Mesenchymal stem cell (in vitro differentiated cells and primary cell): Measurements from ENCODE around the gene C13orf46.

Experiments used
- DNase-seq: peaks from one replicate; pipeline ENCODE4 v3.0.0-alpha.2; 2013
- H2AFZ ChIP-seq: one replicate; pipeline ENCODE4 v1.6.1; 2013; ENCODE audit warnings: low read depth, mild to moderate bottlenecking, control low read depth, inconsistent platforms, low read length, moderate library complexity
- H2AK5ac ChIP-seq: 2 replicates; pipeline ENCODE4 v1.6.1; 2013; ENCODE audit warnings: low read length, moderate library complexity, mild to moderate bottlenecking, inconsistent platforms; ENCODE audit not compliant: severe bottlenecking
- H2BK120ac ChIP-seq: one replicate; pipeline ENCODE4 v1.6.1; 2013; ENCODE audit warnings: low read depth, mild to moderate bottlenecking, inconsistent platforms, low read length, moderate library complexity
- H2BK12ac ChIP-seq, 2 experiments: one replicate each; pipeline ENCODE4 v1.6.1; 2013; ENCODE audit warnings: inconsistent platforms in 2 of 2, low read length in 2 of 2, mild to moderate bottlenecking in 2 of 2, moderate library complexity in 2 of 2, control low read depth in 1 of 2
- H2BK15ac ChIP-seq: one replicate; pipeline ENCODE4 v1.6.1; 2013; ENCODE audit warnings: mild to moderate bottlenecking, low read depth, inconsistent platforms; ENCODE audit not compliant: poor library complexity, severe bottlenecking
- H2BK5ac ChIP-seq: 2 replicates; pipeline ENCODE4 v1.6.1; 2013; ENCODE audit warnings: low read depth, mild to moderate bottlenecking, low read length, control low read depth, inconsistent platforms; ENCODE audit not compliant: poor library complexity, severe bottlenecking
- H3K14ac ChIP-seq, 2 experiments: one replicate each; pipeline ENCODE4 v1.6.1; 2013; ENCODE audit warnings: inconsistent platforms in 2 of 2, low read length in 2 of 2, control low read depth in 1 of 2, mild to moderate bottlenecking in 1 of 2, moderate library complexity in 1 of 2
- H3K18ac ChIP-seq, 2 experiments: one replicate each; pipeline ENCODE4 v1.6.1; 2013; ENCODE audit warnings: inconsistent platforms in 2 of 2, low read length in 2 of 2, control low read depth in 1 of 2, low read depth in 1 of 2, mild to moderate bottlenecking in 1 of 2
- H3K23ac ChIP-seq, 2 experiments: one replicate each; pipeline ENCODE4 v1.6.1; 2013; ENCODE audit warnings: inconsistent platforms in 2 of 2, low read length in 2 of 2, mild to moderate bottlenecking in 2 of 2, moderate library complexity in 2 of 2, control low read depth in 1 of 2
- H3K27ac ChIP-seq: 2 replicates; pipeline ENCODE4 v1.5.1; 2013; ENCODE audit warnings: mild to moderate bottlenecking, moderate library complexity, low read length, control low read depth, inconsistent platforms; ENCODE audit not compliant: poor library complexity, severe bottlenecking
- H3K27me3 ChIP-seq, 2 experiments: 2 replicates each; pipeline versions ENCODE4 v1.6.1 to v1.7.0; 2013; ENCODE audit warnings: low read length in 2 of 2, mild to moderate bottlenecking in 2 of 2, moderate library complexity in 2 of 2, control low read depth in 1 of 2, inconsistent platforms in 1 of 2; ENCODE audit not compliant: control insufficient read depth in 1 of 2, insufficient read depth in 1 of 2
- H3K36me3 ChIP-seq, 2 experiments: 2 replicates each; pipeline versions ENCODE4 v1.6.1 to v1.7.0; 2013; ENCODE audit warnings: low read length in 2 of 2, control low read depth in 1 of 2, inconsistent platforms in 1 of 2, low read depth in 1 of 2, mild to moderate bottlenecking in 1 of 2; ENCODE audit not compliant: insufficient read depth in 2 of 2, control insufficient read depth in 1 of 2
- H3K4ac ChIP-seq, 2 experiments: one replicate each; pipeline ENCODE4 v1.6.1; 2013; ENCODE audit warnings: inconsistent platforms in 2 of 2, low read length in 2 of 2, mild to moderate bottlenecking in 2 of 2, moderate library complexity in 2 of 2, control low read depth in 1 of 2, low read depth in 1 of 2
- H3K4me1 ChIP-seq: 2 replicates; pipeline ENCODE4 v1.6.1; 2013; ENCODE audit warnings: low read depth, low read length, control low read depth; ENCODE audit not compliant: control insufficient read depth, insufficient read depth
- H3K4me2 ChIP-seq: 2 replicates; pipeline ENCODE4 v1.6.1; 2013; ENCODE audit warnings: low read length, mild to moderate bottlenecking, inconsistent platforms; ENCODE audit not compliant: poor library complexity, severe bottlenecking
- H3K4me3 ChIP-seq, 2 experiments: 2 replicates each; pipeline versions ENCODE4 v1.5.1 to v1.7.0; 2013; ENCODE audit warnings: low read length in 2 of 2, mild to moderate bottlenecking in 2 of 2, control low read depth in 1 of 2, low read depth in 1 of 2; ENCODE audit not compliant: insufficient read depth in 1 of 2
- H3K79me1 ChIP-seq: replicated peaks from 2 replicates; pipeline ENCODE4 v1.6.1; 2013; ENCODE audit warnings: mild to moderate bottlenecking, control low read depth, low read length, inconsistent platforms; ENCODE audit not compliant: poor library complexity, severe bottlenecking
- H3K9ac ChIP-seq: 2 replicates; pipeline ENCODE4 v1.7.0; 2013; ENCODE audit warnings: mild to moderate bottlenecking, low read length, moderate library complexity
- H3K9me3 ChIP-seq: 2 replicates; pipeline ENCODE4 v1.7.0; 2013; ENCODE audit warnings: mild to moderate bottlenecking, low read length; ENCODE audit not compliant: control insufficient read depth
- H4K8ac ChIP-seq: one replicate; pipeline ENCODE4 v1.6.1; 2013; ENCODE audit warnings: inconsistent platforms, mild to moderate bottlenecking, low read length, moderate library complexity
- H4K91ac ChIP-seq: one replicate; pipeline ENCODE4 v1.6.1; 2013; ENCODE audit warnings: mild to moderate bottlenecking, low read length, inconsistent platforms
- WGBS: methylation state at CpG from one replicate; pipeline ENCODE4 v1.1.7; 2013; ENCODE audit warnings: mixed read lengths; 5-methylcytosine and 5-hydroxymethylcytosine counted together

C13orf46 gene

GRCh38 chr13:113945857-113946408 is 27.9 kb downstream of the C13orf46 start:
- no peaks in the 10 kb centered on the region for H3K27me3 ChIP-seq
- H4K8ac ChIP-seq, result no peak overlapping the region
- no peak overlapping the region for H3K23ac ChIP-seq
- peaks cover 12% of the 10 kb centered on the region for H3K4me1 ChIP-seq
- peaks cover 6% of the 10 kb centered on the region for H3K79me1 ChIP-seq
- H3K4ac ChIP-seq, result no peak overlapping the region
- H3K27ac ChIP-seq, result no peak overlapping the region
- no peak overlapping the region for H2AK5ac ChIP-seq
- H3K9ac ChIP-seq, result no peak overlapping the region
- no peak overlapping the region for H2BK15ac ChIP-seq
- no peak overlapping the region for H2AFZ ChIP-seq
- peak overlapping the region; percentile 6 to 37 for H2BK12ac ChIP-seq
- H3K18ac ChIP-seq, result peak overlapping the region in 1 of 2 experiments; percentile 28
- H3K4me3 ChIP-seq, result no peak overlapping the region
- H3K36me3 ChIP-seq, result peaks cover 0 to 56% of the 10 kb centered on the region in 2 experiments
- H3K4me2 ChIP-seq, result no peak overlapping the region
- H3K14ac ChIP-seq, result no peak overlapping the region
- no peaks in the 10 kb centered on the region for H3K9me3 ChIP-seq
- no peak overlapping the region for H2BK120ac ChIP-seq
- DNase-seq, result no peak
- 90% methylated on average over 26 of the region's 26 CpGs for WGBS
- H4K91ac ChIP-seq, result peak overlapping the region; percentile 57
- H2BK5ac ChIP-seq, result no peak overlapping the region

DNA sequence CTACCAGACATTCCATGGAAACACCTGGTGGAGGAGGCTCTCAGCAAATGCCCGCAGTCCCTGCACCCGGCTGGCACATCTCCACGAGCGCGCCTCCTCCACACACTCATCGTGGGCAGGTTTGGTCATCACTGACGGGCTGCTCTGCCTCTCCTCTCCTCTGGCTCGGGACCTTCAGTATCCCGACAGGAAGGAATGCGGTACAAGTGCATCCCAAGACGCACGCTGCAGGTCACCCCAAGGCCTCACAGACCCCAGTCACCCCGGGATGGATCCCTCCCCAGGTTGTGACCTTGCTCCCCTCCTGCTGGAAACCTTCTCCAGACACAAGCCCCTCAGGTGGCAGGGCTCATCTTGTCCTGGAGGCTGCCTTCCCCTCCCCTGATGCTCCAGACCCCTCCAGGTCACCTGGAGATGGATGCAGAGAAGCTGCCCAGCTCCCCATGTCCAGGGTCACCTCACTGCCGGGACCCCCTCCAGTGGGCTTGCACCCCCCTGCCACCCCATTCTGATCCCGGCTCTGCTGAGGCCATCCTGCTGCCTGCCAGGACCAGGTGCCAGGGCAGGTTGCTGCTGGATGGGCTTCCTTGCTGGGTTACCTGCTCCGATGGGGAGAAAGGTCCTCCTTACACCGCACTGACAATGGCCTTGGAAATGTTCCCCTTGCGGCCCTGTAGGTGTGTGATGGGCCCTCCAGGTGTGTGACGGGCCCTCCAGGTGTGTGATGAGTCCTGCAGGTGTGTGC is 29.9 kb downstream of the C13orf46 start:
- no peak overlapping the region for H2BK5ac ChIP-seq
- H3K36me3 ChIP-seq, result peaks cover 0 to 45% of the 10 kb centered on the region in 2 experiments
- peak overlapping the region in 1 of 2 experiments; percentile 86 for H2BK12ac ChIP-seq

GRCh38 chr13:113942591-113943103 is 31.2 kb downstream of the C13orf46 start:
- Histone ChIP-seq H3K9ac (no peak overlapping the region), H3K27me3 (peaks cover 0 to 15% of the 10 kb centered on the region in 2 experiments), H3K27ac (no peak overlapping the region), H3K14ac (no peak overlapping the region), H3K18ac (no peak overlapping the region), H3K4me2 (no peak overlapping the region), H2BK120ac (no peak overlapping the region), H2BK5ac (no peak overlapping the region), H3K36me3 (peaks cover 0 to 40% of the 10 kb centered on the region in 2 experiments), H3K4me3 (no peak overlapping the region), H2AFZ (no peak overlapping the region), H3K4me1 (peaks cover 16% of the 10 kb centered on the region), H2AK5ac (no peak overlapping the region), H3K9me3 (no peaks in the 10 kb centered on the region), H3K23ac (no peak overlapping the region), H2BK12ac (peak overlapping the region in 1 of 2 experiments; percentile 35), H2BK15ac (no peak overlapping the region), H3K79me1 (no peaks in the 10 kb centered on the region), H4K8ac (peak overlapping the region; percentile 14), H4K91ac (no peak overlapping the region), H3K4ac (no peak overlapping the region)
- WGBS, result 97% methylated on average over 23 of the region's 23 CpGs
- DNase-seq, result no peak

More for the DNA sequence above, 29.9 kb downstream of the C13orf46 start:
- no peak overlapping the region for H3K9ac ChIP-seq
- H3K79me1 ChIP-seq, result peaks cover 4% of the 10 kb centered on the region
- 94% methylated on average over 18 of the region's 19 CpGs for WGBS
- no peak overlapping the region for H4K8ac ChIP-seq
- H3K14ac ChIP-seq, result no peak overlapping the region
- H3K4ac ChIP-seq, result no peak overlapping the region
- no peak overlapping the region for H2AFZ ChIP-seq
- no peak overlapping the region for H3K27ac ChIP-seq
- H3K9me3 ChIP-seq, result no peaks in the 10 kb centered on the region
- H3K23ac ChIP-seq, result no peak overlapping the region
- no peak overlapping the region for H3K18ac ChIP-seq
- H2AK5ac ChIP-seq, result no peak overlapping the region
- no peak overlapping the region for H3K4me2 ChIP-seq
- no peak overlapping the region for H3K4me3 ChIP-seq
- H2BK15ac ChIP-seq, result no peak overlapping the region
- no peak for DNase-seq
- H3K4me1 ChIP-seq, result peaks cover 9% of the 10 kb centered on the region
- H3K27me3 ChIP-seq, result peaks cover 0 to 5% of the 10 kb centered on the region in 2 experiments
- H2BK120ac ChIP-seq, result no peak overlapping the region
- H4K91ac ChIP-seq, result peak overlapping the region; percentile 65

DNA sequence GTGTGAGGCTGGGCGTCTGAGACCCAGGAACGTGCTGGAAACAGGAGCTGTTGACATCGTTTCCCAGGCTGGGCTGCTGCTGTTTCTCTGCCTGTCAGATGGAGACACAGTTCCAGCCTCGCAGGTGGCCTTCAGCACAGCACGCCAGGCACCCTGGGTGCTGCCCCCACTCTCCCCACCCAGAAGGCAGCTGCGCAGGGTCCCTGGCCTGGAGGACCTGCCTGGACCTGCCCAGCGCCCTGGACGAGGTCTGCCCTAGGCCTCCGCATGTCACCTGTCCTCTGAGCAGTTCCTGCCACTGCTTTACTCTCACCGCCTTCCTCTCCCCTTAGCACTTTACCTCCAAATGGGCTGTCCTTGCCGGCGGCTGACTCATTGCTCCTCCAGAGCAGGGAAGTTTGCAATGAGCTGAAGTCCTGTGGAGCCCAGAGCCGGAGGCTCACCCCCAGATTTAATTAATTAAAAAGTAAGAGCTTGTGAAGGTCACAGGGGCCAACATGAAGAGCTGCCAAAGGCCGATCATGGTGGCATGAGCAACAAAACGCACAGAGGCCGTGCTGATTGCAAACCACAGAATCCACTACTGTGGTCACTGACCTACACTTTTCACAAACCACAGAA is 32.2 kb downstream of the C13orf46 start:
- Histone ChIP-seq H3K4ac (no peak overlapping the region), H2AFZ (no peak overlapping the region), H3K4me3 (no peak overlapping the region), H2BK120ac (no peak overlapping the region), H3K27ac (no peak overlapping the region), H2BK5ac (no peak overlapping the region), H3K4me1 (peaks cover 16% of the 10 kb centered on the region), H4K8ac (no peak overlapping the region), H3K4me2 (no peak overlapping the region), H3K18ac (peak overlapping the region in 1 of 2 experiments; percentile 69), H3K9ac (no peak overlapping the region), H3K36me3 (peaks cover 0 to 32% of the 10 kb centered on the region in 2 experiments), H2AK5ac (no peak overlapping the region), H3K9me3 (no peaks in the 10 kb centered on the region), H2BK12ac (peak overlapping the region in 1 of 2 experiments; percentile 47), H3K14ac (peak overlapping the region in 1 of 2 experiments; percentile 13), H3K23ac (no peak overlapping the region), H4K91ac (no peak overlapping the region), H2BK15ac (peak overlapping the region; percentile 6), H3K27me3 (peaks cover 0 to 15% of the 10 kb centered on the region in 2 experiments), H3K79me1 (no peaks in the 10 kb centered on the region)
- 81% methylated on average over 16 of the region's 16 CpGs for WGBS
- no peak for DNase-seq
